Measurements from ENCODE around the gene PRKG2. TPM values are rescaled to one million over a fixed set of nuclear protein-coding genes. Genes with fewer than 3 reads are reported as not detected.

PRKG2 gene
- total RNA-seq (2022; extraction: Qiagen RNA extraction), result 0.76 to 1.1 TPM (median 0.81 TPM) in 5 replicates

GRCh38 chr4:81214881-81215868, at the start of gene PRKG2:
TSS of gene PRKG2 (minus strand) at chr4:81215222. CDS start at chr4:81205047, 10,175 bp downstream.

Other genes starting within 250 kb of the PRKG2 start
- not detected in 5 replicates for gene BMP3, start 184.5 kb downstream of the PRKG2 start, total RNA-seq (2022; extraction: Qiagen RNA extraction)